Stimulated activated effector memory CD8-positive, alpha-beta T cell treated with anti-CD3 and anti-CD28 coated beads, Interleukin-12 subunit alpha, Interleukin-12 subunit beta, amount 100 ng/mL, for 72 hours (primary cell): ENCODE results near the gene C17orf58.

Experiments
- ATAC-seq: fragments of 150-1000 bp; cut with Tn5 transposase; 2 replicates; pipeline ENCODE4 v1.10.0; 2021
- DNase-seq, 2 donors: peaks; one replicate each; pipeline ENCODE4 v3.0.0; 2021 to 2022; ENCODE audit warnings: low spot score in 2 of 2
- H3K27ac Mint-ChIP-seq: one replicate; pipeline ENCODE4 v1.8.0; 2022; ENCODE audit warnings: mild to moderate bottlenecking, mixed read lengths
- H3K36me3 Mint-ChIP-seq: one replicate; pipeline ENCODE4 v1.8.0; 2022; ENCODE audit warnings: mild to moderate bottlenecking, mixed read lengths
- H3K4me1 Mint-ChIP-seq: one replicate; pipeline ENCODE4 v1.8.0; 2022; ENCODE audit warnings: mixed read lengths
- H3K4me3 Mint-ChIP-seq: one replicate; pipeline ENCODE4 v1.8.0; 2022; ENCODE audit warnings: mild to moderate bottlenecking, mixed read lengths
- H3K9me3 Mint-ChIP-seq: one replicate; pipeline ENCODE4 v1.8.0; 2022; ENCODE audit warnings: mixed read lengths

C17orf58 gene

DNA sequence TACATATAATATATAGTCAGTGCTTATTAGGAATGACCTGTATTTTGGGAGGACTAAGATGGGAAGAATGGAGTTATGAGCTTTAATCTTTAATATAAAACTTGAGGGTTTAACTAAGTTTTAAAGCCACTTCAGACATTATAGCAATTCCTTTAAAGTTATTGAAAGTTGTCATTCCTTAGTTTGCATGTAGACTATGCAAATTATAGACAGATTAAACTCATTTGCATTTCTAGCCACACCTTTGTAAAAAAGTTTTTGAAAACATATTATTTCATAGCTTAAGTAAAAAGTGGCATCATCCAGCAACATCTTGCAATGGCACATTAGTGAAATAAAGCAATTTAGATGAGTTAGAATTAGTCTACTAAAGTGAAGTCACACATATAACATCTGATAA, 49.8 kb downstream of the C17orf58 start:
- Mint-ChIP-seq H3K27ac (peak overlapping the region; percentile 3), H3K4me1 (peaks cover 6% of the 10 kb centered on the region), H3K36me3 (peaks cover 95% of the 10 kb centered on the region), H3K9me3 (no peaks in the 10 kb centered on the region), H3K4me3 (no peak overlapping the region)
- no peak for ATAC-seq
- DNase-seq: no peak

DNA sequence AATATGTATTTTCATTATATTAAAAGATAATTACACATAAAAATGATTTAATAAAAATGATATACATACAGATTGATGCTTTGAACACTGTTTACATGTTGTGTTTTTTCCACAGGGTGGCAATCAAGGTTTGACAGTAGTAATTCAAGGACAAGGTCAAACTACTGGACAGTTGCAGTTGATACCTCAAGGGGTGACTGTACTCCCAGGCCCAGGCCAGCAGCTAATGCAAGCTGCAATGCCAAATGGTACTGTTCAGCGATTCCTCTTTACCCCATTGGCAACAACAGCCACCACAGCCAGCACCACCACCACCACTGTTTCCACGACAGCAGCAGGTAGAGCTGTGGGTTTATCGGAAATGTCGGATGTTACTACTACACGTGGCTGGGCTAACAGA, 52.2 kb downstream of the C17orf58 start:
- no peak overlapping the region for H3K4me3 Mint-ChIP-seq
- H3K36me3 Mint-ChIP-seq: peaks cover 95% of the 10 kb centered on the region
- ATAC-seq: no peak
- DNase-seq: no peak
- H3K4me1 Mint-ChIP-seq: peaks cover 6% of the 10 kb centered on the region
- no peaks in the 10 kb centered on the region for H3K9me3 Mint-ChIP-seq
- no peak overlapping the region for H3K27ac Mint-ChIP-seq

DNA sequence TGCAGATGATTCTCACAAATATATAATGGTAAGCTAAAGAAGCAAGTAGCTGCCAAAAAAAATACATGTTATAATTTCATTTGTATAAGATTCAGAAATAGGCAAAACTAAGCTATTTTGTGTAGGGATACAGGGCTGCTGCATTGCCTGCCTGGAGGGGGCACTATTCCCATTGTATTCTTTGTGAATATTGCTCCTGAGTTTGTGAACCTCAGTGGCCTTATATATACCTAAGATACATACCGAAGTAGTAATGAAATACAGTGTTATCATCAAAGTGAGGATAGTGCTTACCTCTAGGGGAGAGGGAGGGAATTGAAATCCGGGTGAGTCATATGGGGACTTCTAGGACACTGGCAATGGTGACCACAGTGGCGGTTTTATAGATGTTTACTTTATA, 53.5 kb downstream of the C17orf58 start:
- Mint-ChIP-seq H3K9me3 (no peaks in the 10 kb centered on the region), H3K4me1 (peaks cover 6% of the 10 kb centered on the region), H3K27ac (no peak overlapping the region), H3K36me3 (peaks cover 95% of the 10 kb centered on the region), H3K4me3 (no peak overlapping the region)
- no peak for ATAC-seq
- DNase-seq: no peak
